Stomach (tissue), 9 donors: Measurements from ENCODE around the gene CALML4. TPM values are rescaled to one million over a fixed set of nuclear protein-coding genes. Genes with fewer than 3 reads are reported as not detected.
A peak's percentile ranks its signal among the peaks of the same experiment; 100 is the strongest.

ENCODE experiments used
- DNase-seq, 2 donors: peaks; one replicate each; pipeline versions ENCODE4 v3.0.0 to v3.0.0-alpha.2; 2013 to 2019
- H3K27ac ChIP-seq, 5 donors: fragments of 200-600 bp in 4 of 5; sonication (generic) in 4 of 5; one replicate each; pipeline ENCODE4 v1.5.1; 2013 to 2019; ENCODE audit warnings: mild to moderate bottlenecking in 1 of 5, moderate library complexity in 1 of 5
- H3K27me3 ChIP-seq, 3 donors: fragments of 200-600 bp; sonication (generic); one replicate each; pipeline ENCODE4 v1.5.1; 2017 to 2019; ENCODE audit warnings: mixed run types in 1 of 3
- H3K36me3 ChIP-seq, 4 donors: fragments of 200-600 bp; sonication (generic); 1 replicate in 3 of 4; 2 replicates in 1 of 4; pipeline ENCODE4 v1.5.1; 2016 to 2019
- H3K4me1 ChIP-seq, 4 donors: fragments of 200-600 bp; sonication (generic); one replicate each; pipeline ENCODE4 v1.5.1; 2016 to 2019
- H3K4me3 ChIP-seq, 4 donors: fragments of 200-600 bp; sonication (generic) in 3 of 4; one replicate each; pipeline ENCODE4 v1.5.1; 2016 to 2019; ENCODE audit warnings: mild to moderate bottlenecking in 1 of 4
- H3K9me3 ChIP-seq, 4 donors: fragments of 200-600 bp; sonication (generic); one replicate each; pipeline ENCODE4 v1.5.1; 2016 to 2019
- CTCF ChIP-seq, 7 experiments: fragments of 450-650 bp in 4 of 7; fragments of 200-600 bp in 3 of 7; sonication (generic) in 3 of 7; IDR thresholded peaks; one replicate each; pipeline ENCODE4 v1.5.1; 2016 to 2019; ENCODE audit warnings: antibody characterized with exemption in 7 of 7, control low read depth in 2 of 7, mild to moderate bottlenecking in 1 of 7
- EP300 ChIP-seq: sonication (generic); formaldehyde crosslinking; IDR thresholded peaks from one replicate; pipeline ENCODE4 v1.6.1; 2017; ENCODE audit warnings: antibody characterized with exemption
- POLR2A ChIP-seq, 4 donors: fragments of 450-650 bp; IDR thresholded peaks; one replicate each; pipeline ENCODE4 v1.6.1; 2016; ENCODE audit warnings: antibody characterized with exemption in 4 of 4, control low read depth in 2 of 4, mild to moderate bottlenecking in 1 of 4, moderate library complexity in 1 of 4
- POLR2AphosphoS5 ChIP-seq, 3 donors: sonication (generic); formaldehyde crosslinking; IDR thresholded peaks; one replicate each; pipeline ENCODE4 v1.6.1; 2016; ENCODE audit warnings: antibody characterized with exemption in 3 of 3
- WGBS, 5 donors: extraction: QIAGEN DNeasy Blood & Tissue Kit in 3 of 5; methylation state at CpG; one replicate each; pipeline versions ENCODE4 v1.1.5 to v1.1.7; 2013 to 2018; 5-methylcytosine and 5-hydroxymethylcytosine counted together
- intact Hi-C: fragments of 100-400 bp; cut with DNase I; formaldehyde crosslinking; loops from one replicate; pipeline ENCODE4 v1.15.1; 2023; ENCODE audit warnings: low total_unique reads
- polyA plus RNA-seq, 3 donors: library from polyadenylated mRNA; stranded (reverse); fragments of 200-250 nt; gene quantifications; one replicate each; pipeline ENCODE4 v1.2.3, GENCODE V29; 2013
- total RNA-seq, 5 donors: library from RNA; depleted of rRNA; stranded (reverse); fragments of >200 nt; gene quantifications; one replicate each; pipeline versions ENCODE4 v1.1.0 to v1.2.3, GENCODE V29; 2014 to 2016
- donor health status: healthy with polysubstance abuse.
- donor health status: Bipolar disorder and iron deficiency.
- donor health status: healthy.

CALML4 gene
- total and polyA plus RNA-seq, 8 donors = 7.6 to 24.3 (median 13.3) TPM

GRCh38 chr15:68234060-68234459 is 28.9 kb upstream of the CALML4 start:
- peak; percentile 23 to 55 for DNase-seq
- H3K27ac ChIP-seq = no peak overlapping the region
- TF ChIP-seq CTCF (IDR thresholded peaks at IDR 0.05) = no peak
- TF ChIP-seq EP300 = no peak
- no peak for TF ChIP-seq POLR2AphosphoS5 (IDR thresholded peaks at IDR 0.05)
- TF ChIP-seq POLR2A (IDR thresholded peaks at IDR 0.05) = no peak

GRCh38 chr15:68232937-68233336 is 27.8 kb upstream of the CALML4 start:
- Histone ChIP-seq H3K9me3 (no peaks in the 10 kb centered on the region), H3K27ac (no peak overlapping the region), H3K4me1 (peaks cover 12 to 40% (median 24%) of the 10 kb centered on the region in 4 donors), H3K4me3 (no peak overlapping the region), H3K36me3 (no peaks in the 10 kb centered on the region), H3K27me3 (no peaks in the 10 kb centered on the region)
- no peak for TF ChIP-seq POLR2A (IDR thresholded peaks at IDR 0.05)
- no peak for TF ChIP-seq EP300
- TF ChIP-seq CTCF (IDR thresholded peaks at IDR 0.05) = no peak
- no peak for TF ChIP-seq POLR2AphosphoS5 (IDR thresholded peaks at IDR 0.05)
- DNase-seq = peak; percentile 18 to 23
- 83 to 86% (median 85%) methylated on average over 6 of the region's 6 CpGs for WGBS, 5 donors
- intact Hi-C loops = no loop called here

More at GRCh38 chr15:68234060-68234459, 28.9 kb upstream of the CALML4 start:
- 21 to 33% (median 24%) methylated on average over 6 of the region's 6 CpGs for WGBS, 5 donors
- Histone ChIP-seq H3K27me3 (no peaks in the 10 kb centered on the region), H3K4me3 (no peak overlapping the region), H3K4me1 (peaks cover 5 to 31% (median 15%) of the 10 kb centered on the region in 4 donors), H3K9me3 (no peaks in the 10 kb centered on the region), H3K36me3 (no peaks in the 10 kb centered on the region)
- intact Hi-C loops = no loop called here

GRCh38 chr15:68232449-68232848 is 27.3 kb upstream of the CALML4 start:
- TF ChIP-seq EP300 = no peak
- no peak for TF ChIP-seq CTCF (IDR thresholded peaks at IDR 0.05)
- no peak for TF ChIP-seq POLR2AphosphoS5 (IDR thresholded peaks at IDR 0.05)
- TF ChIP-seq POLR2A (IDR thresholded peaks at IDR 0.05) = no peak
- WGBS, 5 donors = 79 to 89% (median 84%) methylated on average over 6 of the region's 6 CpGs
- Histone ChIP-seq H3K4me3 (no peak overlapping the region), H3K36me3 (no peaks in the 10 kb centered on the region), H3K27me3 (no peaks in the 10 kb centered on the region), H3K27ac (no peak overlapping the region), H3K4me1 (peaks cover 16 to 45% (median 29%) of the 10 kb centered on the region in 4 donors), H3K9me3 (no peaks in the 10 kb centered on the region)
- peak; percentile 15 to 16 for DNase-seq
- intact Hi-C loops = no loop called here

GRCh38 chr15:68231102-68231818 is 26.1 kb upstream of the CALML4 start:
- no peaks in the 10 kb centered on the region for H3K9me3 ChIP-seq
- H3K36me3 ChIP-seq = no peaks in the 10 kb centered on the region
- intact Hi-C loops = no loop called here
- no peak overlapping the region for H3K27ac ChIP-seq
- H3K4me3 ChIP-seq = no peak overlapping the region
- H3K27me3 ChIP-seq = no peaks in the 10 kb centered on the region
- DNase-seq = peak; percentile 17 to 66
- WGBS, 5 donors = 79 to 86% (median 81%) methylated on average over 9 of the region's 9 CpGs
- H3K4me1 ChIP-seq = peaks cover 16 to 52% (median 34%) of the 10 kb centered on the region in 4 donors
- TF ChIP-seq POLR2A (IDR thresholded peaks at IDR 0.05) (no peak), CTCF (IDR thresholded peaks at IDR 0.05) (no peak), EP300 (no peak), POLR2AphosphoS5 (IDR thresholded peaks at IDR 0.05) (no peak)
